Epidermal melanocyte (primary cell): ENCODE results near the gene MFSD6.
"Not testable (repeated sequence)": the region's sequence is repeated elsewhere in the genome, so short reads cannot be mapped to it uniquely, and the experiment has no call there.

Experiments
- DNase-seq: peaks from one replicate; pipeline ENCODE4 v3.0.0; 2011; ENCODE audit warnings: low spot score; ENCODE audit not compliant: insufficient read length

Gene MFSD6

GRCh38 chr2:190499273-190499672, 91.1 kb downstream of the MFSD6 start:
- DNase-seq: no peak

- no peak for DNase-seq
Measured at GRCh38 chr2:190500054-190500502, 91.9 kb downstream of the MFSD6 start.

GRCh38 chr2:190501231-190501630, 93.1 kb downstream of the MFSD6 start:
- no peak for DNase-seq

- no peak for DNase-seq
Measured at GRCh38 chr2:190501702-190502407, 93.7 kb downstream of the MFSD6 start.

- no peak for DNase-seq
Measured at GRCh38 chr2:190503088-190503487, 94.9 kb downstream of the MFSD6 start.

GRCh38 chr2:190504912-190505311, 96.8 kb downstream of the MFSD6 start:
- no peak for DNase-seq

- no peak for DNase-seq
Measured at GRCh38 chr2:190505696-190506095, 97.5 kb downstream of the MFSD6 start.

- no peak for DNase-seq
Measured at GRCh38 chr2:190506666-190507065, 98.5 kb downstream of the MFSD6 start.

GRCh38 chr2:190507135-190507534, 99.0 kb downstream of the MFSD6 start:
- no peak for DNase-seq

GRCh38 chr2:190509895-190510294, 101.7 kb downstream of the MFSD6 start:
- DNase-seq: not testable (repeated sequence)

GRCh38 chr2:190511104-190511503, 102.9 kb downstream of the MFSD6 start:
- DNase-seq: peak; percentile 40

GRCh38 chr2:190512539-190513095, 104.5 kb downstream of the MFSD6 start:
- DNase-seq: peak; percentile 34

- DNase-seq: no peak
Measured at GRCh38 chr2:190513877-190514276, 105.7 kb downstream of the MFSD6 start.

- no peak for DNase-seq
Measured at GRCh38 chr2:190514676-190515075, 106.5 kb downstream of the MFSD6 start.

- DNase-seq: no peak
Measured at GRCh38 chr2:190515687-190516086, 107.5 kb downstream of the MFSD6 start.

- DNase-seq: no peak
Measured at GRCh38 chr2:190517468-190517867, 109.3 kb downstream of the MFSD6 start.

GRCh38 chr2:190519975-190520767, 112.0 kb downstream of the MFSD6 start:
- DNase-seq: no peak

- no peak for DNase-seq
Measured at GRCh38 chr2:190524928-190525327, 116.8 kb downstream of the MFSD6 start.

- no peak for DNase-seq
Measured at GRCh38 chr2:190526105-190526750, 118.1 kb downstream of the MFSD6 start.

GRCh38 chr2:190527214-190527613, 119.1 kb downstream of the MFSD6 start:
- no peak for DNase-seq

- no peak for DNase-seq
Measured at GRCh38 chr2:190527918-190528317, 119.8 kb downstream of the MFSD6 start.

- DNase-seq: no peak
Measured at GRCh38 chr2:190528521-190529001, 120.4 kb downstream of the MFSD6 start.
